Measurements from ENCODE around the gene FNTB.

- TF ChIP-seq CTCF (IDR thresholded peaks at IDR 0.05): no peak
- no peak for TF ChIP-seq POLR2A (IDR thresholded peaks at IDR 0.05)
Observed at GRCh38 chr14:65104791-65105190, 118.1 kb downstream of the FNTB start.
